DND-41 (cell line): ENCODE data around the gene PGBD5.

ENCODE experiments used
- ATAC-seq: fragments of 200-7000 bp; cut with Tn5 transposase; 3 replicates; pipeline ENCODE4 v1.9.1; 2021; ENCODE audit warnings: low read depth; ENCODE audit not compliant: insufficient read depth
- DNase-seq: peaks from one replicate; pipeline ENCODE4 v3.0.0-alpha.2; 2020
- H2AFZ ChIP-seq: 2 replicates; pipeline ENCODE4 v1.6.0; 2012; ENCODE audit warnings: low read depth, low read length
- H3K27ac ChIP-seq: 2 replicates; pipeline ENCODE4 v1.5.1; 2012; ENCODE audit warnings: low read length, inconsistent platforms
- H3K27me3 ChIP-seq: fragments of 200-600 bp; sonication (generic); 2 replicates; pipeline ENCODE4 v1.6.0; 2012; ENCODE audit warnings: low read length, mild to moderate bottlenecking, inconsistent platforms; ENCODE audit not compliant: insufficient read depth, poor library complexity
- H3K36me3 ChIP-seq: 2 replicates; pipeline ENCODE4 v1.5.1; 2012; ENCODE audit warnings: low read length, inconsistent platforms; ENCODE audit not compliant: insufficient read depth
- H3K4me1 ChIP-seq: 2 replicates; pipeline ENCODE4 v1.5.1; 2012; ENCODE audit warnings: mild to moderate bottlenecking, low read length; ENCODE audit not compliant: insufficient read depth
- H3K4me2 ChIP-seq: 2 replicates; pipeline ENCODE4 v1.6.0; 2012; ENCODE audit warnings: mild to moderate bottlenecking, moderate library complexity, low read length, inconsistent platforms; ENCODE audit not compliant: insufficient read depth
- H3K4me3 ChIP-seq, 2 experiments: fragments of 200-600 bp in 1 of 2; shearing (Covaris generic) in 1 of 2; 2 replicates each; pipeline ENCODE4 v1.5.1; 2012 to 2016; ENCODE audit warnings: inconsistent platforms in 2 of 2, low read length in 2 of 2, mild to moderate bottlenecking in 2 of 2, low read depth in 1 of 2, moderate library complexity in 1 of 2
- H3K79me2 ChIP-seq: 2 replicates; pipeline ENCODE4 v1.6.0; 2012; ENCODE audit warnings: low read length, inconsistent platforms; ENCODE audit not compliant: insufficient read depth
- H3K9ac ChIP-seq: 2 replicates; pipeline ENCODE4 v1.6.0; 2012; ENCODE audit warnings: low read depth, mild to moderate bottlenecking, inconsistent platforms, low read length, moderate library complexity
- H3K9me3 ChIP-seq: 2 replicates; pipeline ENCODE4 v1.5.1; 2012; ENCODE audit warnings: low read length, moderate library complexity, mild to moderate bottlenecking, inconsistent platforms; ENCODE audit not compliant: insufficient read depth, severe bottlenecking
- H4K20me1 ChIP-seq: 2 replicates; pipeline ENCODE4 v1.6.0; 2012; ENCODE audit warnings: low read length; ENCODE audit not compliant: insufficient read depth
- CTCF ChIP-seq: IDR thresholded peaks from 2 replicates; pipeline ENCODE4 v1.5.1; 2012; ENCODE audit warnings: borderline replicate concordance, low read length, moderate library complexity, mild to moderate bottlenecking; ENCODE audit not compliant: poor library complexity, severe bottlenecking; ENCODE audit errors: extremely low read depth
- EZH2 ChIP-seq: IDR thresholded peaks from 3 replicates; pipeline ENCODE4 v1.6.1; 2012; ENCODE audit warnings: borderline replicate concordance, low read depth, mild to moderate bottlenecking, moderate library complexity, low read length, inconsistent platforms; ENCODE audit not compliant: severe bottlenecking

The PGBD5 gene

GRCh38 chr1:230268371-230269170 lies 157.6 kb downstream of the PGBD5 start:
- Histone ChIP-seq H2AFZ (no peak overlapping the region), H3K9me3 (no peaks in the 10 kb centered on the region), H3K27me3 (no peaks in the 10 kb centered on the region), H3K79me2 (peaks cover 18% of the 10 kb centered on the region), H3K4me3 (no peak overlapping the region), H3K4me2 (no peak overlapping the region), H3K27ac (peak overlapping the region; percentile 43; the same call in 1 of the 2 replicates), H3K36me3 (peaks cover 98% of the 10 kb centered on the region), H3K9ac (no peak overlapping the region), H4K20me1 (peaks cover 63% of the 10 kb centered on the region), H3K4me1 (no peaks in the 10 kb centered on the region)
- TF ChIP-seq CTCF: peak; percentile 46
- TF ChIP-seq EZH2: no peak
- DNase-seq (peak; percentile 37), ATAC-seq (peak; percentile 65)

- H3K9ac ChIP-seq: no peak overlapping the region
Observed at GRCh38 chr1:230267338-230268065, 158.6 kb downstream of the PGBD5 start.

GRCh38 chr1:230266456-230266855 lies 159.7 kb downstream of the PGBD5 start:
- ATAC-seq (no peak), DNase-seq (no peak)
- H3K27me3 ChIP-seq: no peaks in the 10 kb centered on the region
- H3K9ac ChIP-seq: no peak overlapping the region
- TF ChIP-seq CTCF: no peak
- TF ChIP-seq EZH2: no peak
- no peaks in the 10 kb centered on the region for H3K4me1 ChIP-seq
- peaks cover 19% of the 10 kb centered on the region for H3K79me2 ChIP-seq
- H4K20me1 ChIP-seq: peaks cover 54% of the 10 kb centered on the region
- H3K9me3 ChIP-seq: no peaks in the 10 kb centered on the region
- H3K36me3 ChIP-seq: peaks cover 99% of the 10 kb centered on the region
- no peak overlapping the region for H3K4me3 ChIP-seq
- H3K27ac ChIP-seq: no peak overlapping the region
- H3K4me2 ChIP-seq: no peak overlapping the region
- H2AFZ ChIP-seq: no peak overlapping the region

More at GRCh38 chr1:230267338-230268065, 158.6 kb downstream of the PGBD5 start:
- no peak for TF ChIP-seq CTCF
- H3K9me3 ChIP-seq: no peaks in the 10 kb centered on the region
- H3K79me2 ChIP-seq: peaks cover 19% of the 10 kb centered on the region
- no peak for DNase-seq
- no peak overlapping the region for H3K4me3 ChIP-seq
- no peak overlapping the region for H3K4me2 ChIP-seq
- H4K20me1 ChIP-seq: peaks cover 56% of the 10 kb centered on the region
- no peaks in the 10 kb centered on the region for H3K27me3 ChIP-seq
- H3K27ac ChIP-seq: no peak overlapping the region
- no peak overlapping the region for H2AFZ ChIP-seq
- peaks cover 98% of the 10 kb centered on the region for H3K36me3 ChIP-seq
- no peaks in the 10 kb centered on the region for H3K4me1 ChIP-seq
- ATAC-seq: no peak
